ENCODE measurements around the gene FXYD1.

Gene FXYD1

DNA sequence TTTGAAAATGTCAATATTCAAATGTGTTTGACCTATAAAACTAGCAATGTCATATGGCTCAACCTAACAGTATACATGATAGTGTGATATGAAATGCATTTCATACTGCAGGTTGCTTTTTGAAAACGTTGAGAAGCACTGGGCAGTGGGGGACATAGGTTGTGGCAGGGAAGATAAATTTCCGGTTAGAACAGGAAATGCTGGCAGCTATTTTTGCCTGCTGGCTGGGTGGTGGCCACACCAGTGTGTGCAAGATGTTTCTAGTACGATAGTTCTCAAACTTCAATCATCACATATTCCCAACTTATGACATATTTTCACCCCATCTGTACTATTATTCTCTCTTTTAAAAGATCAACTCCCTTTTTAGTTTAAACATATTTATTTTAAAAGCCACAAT is 33.1 kb downstream of the FXYD1 start:
- ATAC-seq (ENCODE audit: low read depth) = no peak
- Histone ChIP-seq H3K4me3 (ENCODE audit: severe bottlenecking) (no peak overlapping the region), H3K4me1 (ENCODE audit: insufficient read depth, poor library complexity, severe bottlenecking) (peaks cover 10% of the 10 kb centered on the region), H3K36me3 (ENCODE audit: low read depth) (peaks cover 8% of the 10 kb centered on the region), H3K27me3 (ENCODE audit: insufficient read depth, poor library complexity, severe bottlenecking) (no peaks in the 10 kb centered on the region), H3K27ac (ENCODE audit: poor library complexity, severe bottlenecking) (no peak overlapping the region), H3K9me3 (ENCODE audit: severe bottlenecking) (no peaks in the 10 kb centered on the region)
- no peak for DNase-seq (ENCODE audit: low spot score)
- TF ChIP-seq, protein P1, sequence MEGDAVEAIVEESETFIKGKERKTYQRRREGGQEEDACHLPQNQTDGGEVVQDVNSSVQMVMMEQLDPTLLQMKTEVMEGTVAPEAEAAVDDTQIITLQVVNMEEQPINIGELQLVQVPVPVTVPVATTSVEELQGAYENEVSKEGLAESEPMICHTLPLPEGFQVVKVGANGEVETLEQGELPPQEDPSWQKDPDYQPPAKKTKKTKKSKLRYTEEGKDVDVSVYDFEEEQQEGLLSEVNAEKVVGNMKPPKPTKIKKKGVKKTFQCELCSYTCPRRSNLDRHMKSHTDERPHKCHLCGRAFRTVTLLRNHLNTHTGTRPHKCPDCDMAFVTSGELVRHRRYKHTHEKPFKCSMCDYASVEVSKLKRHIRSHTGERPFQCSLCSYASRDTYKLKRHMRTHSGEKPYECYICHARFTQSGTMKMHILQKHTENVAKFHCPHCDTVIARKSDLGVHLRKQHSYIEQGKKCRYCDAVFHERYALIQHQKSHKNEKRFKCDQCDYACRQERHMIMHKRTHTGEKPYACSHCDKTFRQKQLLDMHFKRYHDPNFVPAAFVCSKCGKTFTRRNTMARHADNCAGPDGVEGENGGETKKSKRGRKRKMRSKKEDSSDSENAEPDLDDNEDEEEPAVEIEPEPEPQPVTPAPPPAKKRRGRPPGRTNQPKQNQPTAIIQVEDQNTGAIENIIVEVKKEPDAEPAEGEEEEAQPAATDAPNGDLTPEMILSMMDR (IDR thresholded peaks at IDR 0.05; ENCODE audit: poor library complexity, severe bottlenecking) = no peak

DNA sequence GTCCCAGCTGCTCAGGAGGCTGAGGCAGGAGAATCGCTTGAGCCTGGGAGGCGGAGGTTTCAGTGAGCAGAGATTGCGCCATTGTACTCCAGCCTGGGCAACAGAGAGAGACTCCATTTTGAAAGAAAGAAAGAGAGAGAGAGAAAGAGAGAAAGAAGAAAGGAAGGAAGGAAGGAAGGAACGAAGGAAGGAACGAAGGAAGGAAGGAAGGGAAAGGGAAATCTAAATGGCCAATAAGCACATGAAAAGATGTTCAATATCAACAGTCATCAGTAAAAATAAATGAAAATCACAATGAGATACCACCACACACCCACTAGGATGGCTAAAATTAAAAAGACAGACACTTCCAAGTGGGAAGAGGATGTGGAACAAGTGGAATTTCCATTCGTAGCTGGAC is 35.6 kb downstream of the FXYD1 start:
- Histone ChIP-seq H3K27ac (ENCODE audit: poor library complexity, severe bottlenecking) (no peak overlapping the region), H3K4me3 (ENCODE audit: severe bottlenecking) (no peak overlapping the region), H3K27me3 (ENCODE audit: insufficient read depth, poor library complexity, severe bottlenecking) (no peaks in the 10 kb centered on the region), H3K9me3 (ENCODE audit: severe bottlenecking) (no peaks in the 10 kb centered on the region), H3K36me3 (ENCODE audit: low read depth) (peaks cover 5% of the 10 kb centered on the region), H3K4me1 (ENCODE audit: insufficient read depth, poor library complexity, severe bottlenecking) (peaks cover 2% of the 10 kb centered on the region)
- ATAC-seq (ENCODE audit: low read depth) (no peak), DNase-seq (ENCODE audit: low spot score) (no peak)
- TF ChIP-seq, protein P1 (IDR thresholded peaks at IDR 0.05; ENCODE audit: poor library complexity, severe bottlenecking) = no peak

DNA sequence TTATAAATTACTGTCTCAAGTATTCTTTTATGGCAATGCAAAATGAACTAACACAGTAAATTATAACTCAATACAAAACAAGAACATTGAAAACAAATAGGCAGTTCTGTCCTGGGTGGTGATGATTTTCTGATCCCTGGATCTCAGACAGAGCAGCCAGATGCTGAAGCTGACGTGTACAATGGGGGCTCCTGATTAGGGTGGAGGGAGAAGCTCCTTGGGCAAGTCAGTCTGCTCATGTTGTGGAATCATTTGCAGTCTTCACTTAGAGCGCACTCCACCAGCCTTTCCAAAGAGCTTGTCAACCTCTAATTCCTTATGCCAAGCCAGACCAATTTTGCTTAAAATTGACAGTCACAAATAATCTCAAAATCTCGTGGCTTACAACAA is 37.6 kb downstream of the FXYD1 start:
- TF ChIP-seq, protein P1 (IDR thresholded peaks at IDR 0.05; ENCODE audit: poor library complexity, severe bottlenecking) = no peak
- no peak for ATAC-seq (ENCODE audit: low read depth)
- Histone ChIP-seq H3K27me3 (ENCODE audit: insufficient read depth, poor library complexity, severe bottlenecking) (no peaks in the 10 kb centered on the region), H3K4me3 (ENCODE audit: severe bottlenecking) (no peak overlapping the region), H3K9me3 (ENCODE audit: severe bottlenecking) (no peaks in the 10 kb centered on the region), H3K4me1 (ENCODE audit: insufficient read depth, poor library complexity, severe bottlenecking) (no peaks in the 10 kb centered on the region), H3K36me3 (ENCODE audit: low read depth) (no peaks in the 10 kb centered on the region), H3K27ac (ENCODE audit: poor library complexity, severe bottlenecking) (no peak overlapping the region)
- no peak for DNase-seq (ENCODE audit: low spot score)

DNA sequence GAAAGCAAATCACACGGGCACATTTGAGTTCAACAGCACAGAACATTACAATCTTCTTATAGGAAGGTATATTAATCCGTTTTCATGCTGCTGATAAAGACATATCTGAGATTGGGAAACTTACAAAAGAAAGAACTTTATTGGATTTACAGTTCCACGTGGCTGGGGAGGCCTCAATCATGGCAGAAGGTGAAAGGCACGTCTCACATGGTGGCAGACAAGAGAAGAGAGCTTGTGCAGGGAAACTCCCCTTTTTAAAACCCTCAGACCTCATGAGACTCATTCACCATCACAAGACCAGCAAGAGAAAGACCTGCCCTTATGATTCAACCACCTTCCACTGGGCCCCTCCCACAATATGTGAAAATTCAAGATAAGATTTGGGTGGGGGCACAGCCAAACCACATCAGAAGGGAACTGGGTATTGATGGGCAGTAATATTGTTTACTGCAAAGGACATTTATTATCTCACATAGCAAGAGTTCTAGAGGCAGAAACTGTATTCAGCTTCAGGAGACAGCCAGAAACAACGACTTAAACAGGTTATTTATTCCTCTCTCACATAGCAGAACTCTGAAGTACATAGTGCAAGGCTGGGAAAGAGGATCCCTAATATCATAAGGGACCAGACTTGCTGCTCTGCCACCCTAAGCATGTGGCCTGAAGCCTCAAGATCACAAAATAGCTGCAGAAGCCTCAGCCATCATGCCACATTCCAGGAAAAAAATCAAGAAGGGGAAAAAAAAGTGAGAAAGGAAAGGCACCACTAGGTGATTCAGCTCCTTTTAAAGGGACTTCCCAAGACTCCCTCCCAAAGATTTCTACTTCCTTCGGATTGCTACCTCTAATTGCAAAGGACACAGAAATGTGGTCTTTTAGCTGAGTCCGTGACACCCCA is 39.0 kb downstream of the FXYD1 start:
- no peaks in the 10 kb centered on the region for H3K9me3 ChIP-seq (ENCODE audit: severe bottlenecking)
- TF ChIP-seq, protein P1 (IDR thresholded peaks at IDR 0.05; ENCODE audit: poor library complexity, severe bottlenecking) = no peak

DNA sequence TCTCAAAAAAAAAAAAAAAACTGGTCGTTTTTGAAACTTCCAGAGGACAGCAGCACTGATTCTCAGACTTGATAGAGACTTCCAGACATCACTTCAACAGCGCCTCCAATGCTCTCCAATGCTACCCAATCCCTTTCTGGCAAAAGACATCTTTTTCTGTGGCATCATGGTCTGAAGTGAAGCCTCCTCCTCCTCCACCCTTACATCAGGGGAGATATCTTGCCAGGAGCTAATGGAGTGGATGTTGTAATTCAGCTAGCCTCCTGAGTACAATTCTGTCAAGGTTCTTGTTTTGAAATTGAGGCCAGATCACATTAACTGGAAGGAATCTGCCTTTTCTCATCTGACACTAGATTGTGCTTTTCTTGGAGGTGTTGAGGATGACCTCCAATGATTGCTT is 40.1 kb downstream of the FXYD1 start:
- Histone ChIP-seq H3K27ac (ENCODE audit: poor library complexity, severe bottlenecking) (no peak overlapping the region), H3K4me3 (ENCODE audit: severe bottlenecking) (no peak overlapping the region), H3K36me3 (ENCODE audit: low read depth) (no peaks in the 10 kb centered on the region), H3K4me1 (ENCODE audit: insufficient read depth, poor library complexity, severe bottlenecking) (no peaks in the 10 kb centered on the region), H3K27me3 (ENCODE audit: insufficient read depth, poor library complexity, severe bottlenecking) (no peaks in the 10 kb centered on the region), H3K9me3 (ENCODE audit: severe bottlenecking) (no peaks in the 10 kb centered on the region)
- TF ChIP-seq, protein P1 (IDR thresholded peaks at IDR 0.05; ENCODE audit: poor library complexity, severe bottlenecking) = no peak
- ATAC-seq (ENCODE audit: low read depth) (no peak), DNase-seq (ENCODE audit: low spot score) (no peak)

More for the DNA sequence above, 39.0 kb downstream of the FXYD1 start:
- no peaks in the 10 kb centered on the region for H3K4me1 ChIP-seq (ENCODE audit: insufficient read depth, poor library complexity, severe bottlenecking)
- H3K27ac ChIP-seq (ENCODE audit: poor library complexity, severe bottlenecking) = no peak overlapping the region
- ATAC-seq (ENCODE audit: low read depth) (no peak), DNase-seq (ENCODE audit: low spot score) (no peak)
- H3K36me3 ChIP-seq (ENCODE audit: low read depth) = no peaks in the 10 kb centered on the region
- no peak overlapping the region for H3K4me3 ChIP-seq (ENCODE audit: severe bottlenecking)
- no peaks in the 10 kb centered on the region for H3K27me3 ChIP-seq (ENCODE audit: insufficient read depth, poor library complexity, severe bottlenecking)
